Activated CD4-positive, CD25-positive, alpha-beta regulatory T cell treated with anti-CD3 and anti-CD28 coated beads, Interleukin-2, amount 50 U/mL, for 24 hours (primary cell): ENCODE data around the gene ADCY4.
A peak's percentile ranks its signal among the peaks of the same experiment; 100 is the strongest.
"Not testable (repeated sequence)": the region's sequence is repeated elsewhere in the genome, so short reads cannot be mapped to it uniquely, and the experiment has no call there.

Experiments
- ATAC-seq, 2 donors: fragments of 150-1000 bp; cut with Tn5 transposase; one replicate each; pipeline ENCODE4 v1.10.0; 2021; ENCODE audit warnings: mild to moderate bottlenecking in 1 of 2, moderate library complexity in 1 of 2

Gene ADCY4

GRCh38 chr14:24366721-24367513, 32.0 kb upstream of the ADCY4 start:
- peak in 1 of 2 donors; percentile 42 for ATAC-seq

GRCh38 chr14:24366413-24366720, 31.5 kb upstream of the ADCY4 start:
- peak in 1 of 2 donors; percentile 51 for ATAC-seq

GRCh38 chr14:24365600-24366412, 30.9 kb upstream of the ADCY4 start:
- ATAC-seq, result peak; percentile 76 to 77

- ATAC-seq, result no peak
These were observed 30.0 kb upstream of the ADCY4 start for GRCh38 chr14:24364841-24365240.

DNA sequence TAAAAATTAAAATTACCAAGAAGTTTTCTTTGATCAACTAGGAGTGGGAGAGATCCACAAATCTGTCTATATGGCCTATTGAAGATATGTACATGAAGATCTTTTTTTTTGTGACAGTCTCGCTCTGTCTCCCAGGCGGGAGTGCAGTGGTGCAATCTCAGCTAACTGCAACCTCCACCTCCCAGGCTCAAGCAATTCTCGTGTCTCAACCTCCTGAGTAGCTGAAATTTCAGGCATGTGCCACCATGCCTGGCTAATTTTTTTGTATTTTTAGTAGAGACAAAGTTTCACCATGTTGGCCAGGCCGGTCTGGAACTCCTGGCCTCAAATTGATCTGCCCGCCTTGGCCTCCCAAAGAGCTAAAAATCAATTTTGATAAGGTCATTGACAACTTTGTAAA, 28.5 kb upstream of the ADCY4 start:
- no peak for ATAC-seq

DNA sequence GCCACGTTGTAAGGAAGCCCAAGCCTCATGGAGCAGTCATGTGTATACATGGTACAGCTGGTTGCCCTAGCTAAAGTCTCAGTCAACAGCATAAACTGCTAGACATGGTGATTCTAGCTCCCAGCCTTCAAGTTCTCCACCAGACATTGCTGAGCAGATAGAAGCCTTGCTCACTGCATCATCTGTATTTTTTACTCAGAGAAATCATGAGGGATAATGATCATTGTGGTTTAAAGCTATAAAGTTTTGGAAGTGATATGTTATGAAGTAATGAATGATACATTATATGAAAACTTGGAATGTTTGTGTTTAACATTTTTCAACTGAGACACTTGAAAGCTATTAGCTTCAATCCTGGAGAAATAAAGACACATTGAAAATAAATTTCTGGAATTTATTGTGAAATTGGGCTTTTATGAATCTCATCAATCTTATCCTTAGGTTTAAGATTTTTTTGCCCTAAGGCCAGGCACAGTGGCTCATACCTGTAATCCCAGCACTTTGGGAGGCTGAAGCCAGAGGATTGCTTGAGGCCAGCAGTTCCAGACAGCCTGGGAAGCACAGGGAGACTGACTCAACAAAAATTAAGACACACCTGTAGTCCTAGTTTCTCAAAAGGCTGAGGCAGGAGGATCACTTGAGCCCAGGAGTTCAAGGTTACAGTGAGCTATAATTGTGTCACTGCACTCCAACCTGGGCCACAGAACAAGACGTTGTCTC, 27.5 kb upstream of the ADCY4 start:
- no peak for ATAC-seq

- ATAC-seq, result no peak
These were observed 26.5 kb upstream of the ADCY4 start for GRCh38 chr14:24361326-24361725.

GRCh38 chr14:24360281-24360680, 25.4 kb upstream of the ADCY4 start:
- no peak for ATAC-seq

GRCh38 chr14:24356208-24356607, 21.3 kb upstream of the ADCY4 start:
- ATAC-seq, result no peak

- ATAC-seq, result no peak
These were observed 20.1 kb upstream of the ADCY4 start for GRCh38 chr14:24355009-24355408.

- ATAC-seq, result not testable (repeated sequence)
These were observed 19.6 kb upstream of the ADCY4 start for GRCh38 chr14:24354482-24354825.

DNA sequence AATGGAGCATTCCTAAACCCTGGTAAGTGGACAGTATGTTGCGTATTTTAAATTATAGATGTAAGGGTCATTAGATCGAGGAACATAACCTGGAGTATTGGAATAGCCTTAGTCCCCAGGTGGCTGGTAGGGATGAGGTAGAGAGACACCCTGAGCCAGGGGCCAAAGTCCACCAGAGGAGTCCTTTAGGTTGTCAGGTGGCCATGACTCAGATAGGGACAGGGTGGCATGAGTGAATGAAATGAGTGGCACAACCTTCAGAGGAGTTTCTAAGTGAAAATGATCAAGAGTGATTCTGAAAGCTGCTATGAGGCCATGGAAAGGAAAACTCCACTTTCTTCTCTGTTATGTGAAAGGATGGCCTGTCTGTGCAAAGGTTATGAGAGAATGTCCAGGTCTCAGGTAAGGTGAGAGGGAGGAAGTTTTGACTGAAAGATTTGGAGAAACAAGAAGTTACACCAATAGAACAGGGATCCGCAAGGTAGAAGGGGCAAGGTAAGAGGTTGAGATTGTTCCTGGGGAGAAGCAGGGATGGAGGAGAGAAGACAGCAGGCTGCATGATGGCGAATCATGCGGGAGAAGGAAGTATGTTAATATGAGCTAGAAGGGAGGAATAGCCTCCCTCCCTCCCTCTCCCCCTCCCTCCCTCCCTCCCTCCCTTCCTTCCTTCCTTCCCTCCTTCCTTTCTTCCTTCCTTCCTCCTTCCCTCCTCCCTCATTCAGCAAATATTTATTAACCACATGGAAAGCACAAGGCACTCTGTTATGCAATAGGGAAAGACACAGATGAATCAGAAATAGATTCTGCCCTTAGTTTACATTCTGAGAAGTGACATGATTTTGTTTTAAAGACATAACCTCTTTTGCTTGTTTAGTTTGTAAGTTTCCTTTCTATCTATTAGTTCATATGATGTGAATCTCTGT, 18.9 kb upstream of the ADCY4 start:
- no peak for ATAC-seq

DNA sequence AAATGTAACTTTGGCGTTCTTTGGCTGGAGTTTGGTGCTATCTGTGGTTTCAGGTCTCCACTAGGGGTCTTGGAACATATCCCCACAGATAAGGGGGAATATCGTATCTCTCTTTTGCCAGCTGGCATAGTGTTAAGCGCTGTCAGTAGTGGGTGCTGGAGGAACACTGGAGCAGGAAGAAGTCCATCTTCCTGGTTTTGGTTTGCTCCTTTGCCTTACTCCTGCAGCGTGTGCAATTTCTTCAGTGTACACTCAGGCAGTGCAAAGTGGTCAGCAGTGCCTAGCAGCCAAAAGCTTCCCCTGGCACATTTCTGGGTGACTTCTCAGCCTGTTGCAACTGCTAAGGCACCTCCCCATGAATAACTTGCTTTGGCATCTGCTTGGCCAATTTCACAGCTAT, 16.6 kb upstream of the ADCY4 start:
- ATAC-seq, result no peak

DNA sequence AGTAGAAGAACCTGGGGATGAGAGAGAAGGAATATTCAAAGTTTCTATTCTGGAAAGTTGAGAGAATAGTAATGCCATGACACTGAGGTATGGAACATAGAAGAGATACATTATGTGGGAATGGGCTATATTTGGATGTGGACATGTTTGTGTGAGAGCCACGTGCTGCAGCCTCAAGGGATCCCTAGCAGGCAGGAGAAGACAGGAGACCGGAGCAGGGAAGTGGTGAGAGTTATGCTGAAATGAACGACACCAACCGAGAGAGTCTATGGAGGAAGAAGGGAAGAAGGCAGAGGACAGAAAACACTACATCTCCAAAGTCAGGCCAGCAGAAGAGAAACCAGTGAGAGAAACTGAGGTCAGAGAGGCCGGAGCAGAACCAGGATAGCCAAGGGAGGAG, 14.9 kb upstream of the ADCY4 start:
- ATAC-seq, result no peak

DNA sequence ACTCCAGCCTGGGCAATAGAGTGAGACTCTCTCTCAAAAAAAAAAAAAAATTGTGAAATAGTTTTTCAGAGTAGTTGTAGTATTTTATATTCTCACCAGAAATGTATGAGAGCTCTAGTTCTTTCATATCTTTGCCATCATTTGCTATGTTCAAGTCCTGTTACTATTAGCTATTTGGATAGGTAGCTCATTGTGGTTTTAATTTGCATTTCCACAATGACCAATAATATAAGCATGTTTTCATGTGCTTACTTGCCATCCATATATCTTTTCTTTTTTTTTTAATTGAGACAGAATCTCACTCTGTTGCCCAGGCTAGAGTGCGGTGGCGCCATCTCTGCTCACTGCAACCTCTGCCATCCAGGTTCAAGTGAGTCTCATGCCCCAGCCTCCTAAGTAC, 13.3 kb upstream of the ADCY4 start:
- no peak for ATAC-seq

- ATAC-seq, result no peak
These were observed 12.3 kb upstream of the ADCY4 start for GRCh38 chr14:24347134-24347533.

GRCh38 chr14:24343795-24344660, 9.2 kb upstream of the ADCY4 start:
- ATAC-seq, result no peak

DNA sequence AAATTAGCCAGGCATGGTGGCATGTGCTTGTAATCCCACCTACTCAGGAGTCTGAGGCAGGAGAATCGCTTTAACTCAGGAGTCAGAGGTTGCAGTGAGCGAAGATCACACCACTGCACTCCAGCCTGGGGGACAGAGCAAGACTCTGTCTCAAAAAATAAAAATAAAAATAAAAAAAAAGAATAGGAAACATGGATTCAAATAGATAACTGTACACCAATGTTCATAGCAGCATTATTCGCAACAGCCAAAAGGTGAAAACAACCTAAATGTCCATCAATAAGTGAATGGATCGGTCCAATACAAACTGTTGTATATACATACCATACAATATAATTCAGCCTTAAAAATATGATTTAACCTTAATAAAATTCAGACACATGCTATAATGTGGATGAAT, 8.0 kb upstream of the ADCY4 start:
- no peak for ATAC-seq

- no peak for ATAC-seq
These were observed 5.7 kb upstream of the ADCY4 start for GRCh38 chr14:24340606-24341005.

DNA sequence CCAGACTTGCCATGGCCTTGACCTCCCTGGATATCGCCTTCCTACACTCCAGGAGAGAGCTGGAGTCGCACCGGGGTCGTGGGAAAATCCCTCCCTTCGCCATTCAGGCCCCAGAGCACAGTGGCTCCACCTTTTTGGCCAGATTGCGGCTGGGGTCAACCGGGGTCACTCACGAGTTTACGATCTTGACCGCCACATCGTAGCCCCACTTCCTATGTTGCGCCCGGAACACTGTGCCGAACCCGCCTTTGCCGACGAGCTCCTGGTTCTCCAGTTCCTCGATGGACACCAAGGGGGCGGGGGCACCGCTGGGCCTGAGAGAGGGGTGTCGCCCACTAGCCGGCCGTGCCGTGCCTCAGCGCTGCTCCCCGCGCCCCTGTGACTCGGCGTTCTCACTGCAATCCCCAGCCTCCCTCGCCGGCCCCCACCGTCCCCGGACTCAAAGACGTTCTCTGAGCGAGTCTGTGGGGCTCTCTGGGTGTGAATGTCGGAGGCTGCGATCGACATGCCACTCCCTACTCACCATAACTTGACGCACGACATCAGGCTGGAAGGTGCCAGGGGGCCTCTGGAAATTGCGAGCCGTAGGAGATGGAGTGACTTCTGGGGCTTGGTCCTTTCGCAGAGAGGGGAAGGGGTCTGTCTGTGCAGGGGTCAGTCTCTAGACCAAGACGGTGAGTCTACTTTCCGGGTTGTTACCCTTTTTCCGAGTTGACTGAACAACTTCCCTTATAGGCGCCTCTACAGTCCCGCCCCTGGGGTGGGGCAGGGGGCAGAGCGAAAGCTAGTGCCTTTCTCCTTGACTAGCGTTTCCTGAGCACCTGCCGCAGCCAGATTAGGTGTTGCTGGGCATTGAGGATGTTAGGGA, 4.6 kb upstream of the ADCY4 start, which contains the start of gene RIPK3:
Gene RIPK3, minus strand, starts transcription at position 708 of the 868 bp plus-strand sequence. Its CDS starts 165 bp downstream, at position 543.
- peak; percentile 95 to 96 for ATAC-seq
